HG02642 (cell line): ENCODE results near the gene PPIB.
"Not testable (repeated sequence)": the region's sequence is repeated elsewhere in the genome, so short reads cannot be mapped to it uniquely, and the experiment has no call there.

Experiments
- ATAC-seq: cut with Tn5 transposase; IDR thresholded peaks from one replicate; pipeline ENCODE4 v1.9.1; 2021; ENCODE audit warnings: mild to moderate bottlenecking; ENCODE audit not compliant: unreplicated experiment, poor library complexity

PPIB gene

GRCh38 chr15:64143276-64143675 is 19.5 kb downstream of the PPIB start:
- ATAC-seq = no peak

- no peak for ATAC-seq
Measured at GRCh38 chr15:64141798-64142512, 20.9 kb downstream of the PPIB start.

- ATAC-seq = no peak
Measured at GRCh38 chr15:64138331-64138941, 24.4 kb downstream of the PPIB start.

- no peak for ATAC-seq
Measured at GRCh38 chr15:64137226-64137833, 25.5 kb downstream of the PPIB start.

GRCh38 chr15:64136347-64136746 is 26.5 kb downstream of the PPIB start:
- ATAC-seq = no peak

GRCh38 chr15:64134345-64134829 is 28.4 kb downstream of the PPIB start:
- ATAC-seq = no peak

GRCh38 chr15:64133623-64134344 is 29.0 kb downstream of the PPIB start:
- no peak for ATAC-seq

GRCh38 chr15:64132217-64132616 is 30.6 kb downstream of the PPIB start:
- no peak for ATAC-seq

GRCh38 chr15:64131547-64131946 is 31.3 kb downstream of the PPIB start:
- ATAC-seq = no peak

- ATAC-seq = no peak
Measured at GRCh38 chr15:64130159-64130558, 32.7 kb downstream of the PPIB start.

GRCh38 chr15:64127521-64128270 is 35.1 kb downstream of the PPIB start:
- ATAC-seq = no peak

GRCh38 chr15:64125978-64126377 is 36.8 kb downstream of the PPIB start:
- ATAC-seq = no peak

- no peak for ATAC-seq
Measured at GRCh38 chr15:64122936-64123351, 39.9 kb downstream of the PPIB start.

- no peak for ATAC-seq
Measured at GRCh38 chr15:64122444-64122843, 40.4 kb downstream of the PPIB start.

GRCh38 chr15:64121614-64122013 is 41.2 kb downstream of the PPIB start:
- no peak for ATAC-seq

GRCh38 chr15:64120322-64120721 is 42.5 kb downstream of the PPIB start:
- ATAC-seq = not testable (repeated sequence)

- ATAC-seq = no peak
Measured at GRCh38 chr15:64117759-64118487, 44.9 kb downstream of the PPIB start.

- ATAC-seq = no peak
Measured at GRCh38 chr15:64112904-64113303, 49.9 kb downstream of the PPIB start.

- ATAC-seq = no peak
Measured at GRCh38 chr15:64112073-64112772, 50.6 kb downstream of the PPIB start.
